ENCODE measurements around the gene NCKAP5L.

DNA sequence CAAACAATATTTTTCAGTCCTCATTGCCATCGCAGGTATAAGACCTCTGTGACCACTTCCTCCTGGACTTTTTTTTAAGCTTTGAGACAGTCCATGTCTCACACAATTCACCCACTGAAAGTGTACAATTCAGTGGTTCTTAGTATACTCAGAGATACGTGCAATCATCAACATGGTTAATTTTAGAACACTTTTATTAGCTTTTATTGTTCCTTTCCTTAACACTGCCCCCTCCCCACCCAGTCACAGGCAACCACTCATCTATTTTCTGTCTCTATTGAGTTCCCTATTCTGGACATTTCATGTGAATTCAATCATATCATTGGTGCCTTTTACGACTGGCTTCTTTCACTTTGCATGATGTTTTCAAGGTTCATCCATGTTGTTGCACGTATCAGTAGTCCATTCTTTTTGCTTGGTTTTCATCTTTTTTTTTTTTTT is 16.2 kb downstream of the NCKAP5L start:
- TF ChIP-seq, protein P1, sequence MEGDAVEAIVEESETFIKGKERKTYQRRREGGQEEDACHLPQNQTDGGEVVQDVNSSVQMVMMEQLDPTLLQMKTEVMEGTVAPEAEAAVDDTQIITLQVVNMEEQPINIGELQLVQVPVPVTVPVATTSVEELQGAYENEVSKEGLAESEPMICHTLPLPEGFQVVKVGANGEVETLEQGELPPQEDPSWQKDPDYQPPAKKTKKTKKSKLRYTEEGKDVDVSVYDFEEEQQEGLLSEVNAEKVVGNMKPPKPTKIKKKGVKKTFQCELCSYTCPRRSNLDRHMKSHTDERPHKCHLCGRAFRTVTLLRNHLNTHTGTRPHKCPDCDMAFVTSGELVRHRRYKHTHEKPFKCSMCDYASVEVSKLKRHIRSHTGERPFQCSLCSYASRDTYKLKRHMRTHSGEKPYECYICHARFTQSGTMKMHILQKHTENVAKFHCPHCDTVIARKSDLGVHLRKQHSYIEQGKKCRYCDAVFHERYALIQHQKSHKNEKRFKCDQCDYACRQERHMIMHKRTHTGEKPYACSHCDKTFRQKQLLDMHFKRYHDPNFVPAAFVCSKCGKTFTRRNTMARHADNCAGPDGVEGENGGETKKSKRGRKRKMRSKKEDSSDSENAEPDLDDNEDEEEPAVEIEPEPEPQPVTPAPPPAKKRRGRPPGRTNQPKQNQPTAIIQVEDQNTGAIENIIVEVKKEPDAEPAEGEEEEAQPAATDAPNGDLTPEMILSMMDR (IDR thresholded peaks at IDR 0.05; ENCODE audit: insufficient read depth, low read length, poor library complexity, severe bottlenecking), result no peak
- no peak for TF ChIP-seq EZH2phosphoT487 (conservative IDR thresholded peaks at IDR 0.05; ENCODE audit: low read length)

Measured in SU-DHL-6 (cell line).